Rectal smooth muscle tissue (tissue), 1 donor: ENCODE results near the gene SMURF2.
"Not testable (repeated sequence)": the region's sequence is repeated elsewhere in the genome, so short reads cannot be mapped to it uniquely, and the experiment has no call there.

ENCODE experiments used
- H3K27ac ChIP-seq: one replicate; pipeline ENCODE4 v1.7.0; 2013; ENCODE audit warnings: low read depth, low read length, inconsistent platforms
- H3K27me3 ChIP-seq: one replicate; pipeline ENCODE4 v1.7.0; 2013; ENCODE audit warnings: low read length; ENCODE audit not compliant: control insufficient read depth, insufficient read depth
- H3K36me3 ChIP-seq: one replicate; pipeline ENCODE4 v1.7.0; 2013; ENCODE audit warnings: low read length; ENCODE audit not compliant: control insufficient read depth, insufficient read depth
- H3K4me1 ChIP-seq: one replicate; pipeline ENCODE4 v1.7.0; 2013; ENCODE audit warnings: low read length; ENCODE audit not compliant: control insufficient read depth, insufficient read depth
- H3K4me3 ChIP-seq: one replicate; pipeline ENCODE4 v1.7.0; 2013; ENCODE audit warnings: low read length
- H3K9ac ChIP-seq: one replicate; pipeline ENCODE4 v1.7.0; 2013; ENCODE audit warnings: low read length

The SMURF2 gene

DNA sequence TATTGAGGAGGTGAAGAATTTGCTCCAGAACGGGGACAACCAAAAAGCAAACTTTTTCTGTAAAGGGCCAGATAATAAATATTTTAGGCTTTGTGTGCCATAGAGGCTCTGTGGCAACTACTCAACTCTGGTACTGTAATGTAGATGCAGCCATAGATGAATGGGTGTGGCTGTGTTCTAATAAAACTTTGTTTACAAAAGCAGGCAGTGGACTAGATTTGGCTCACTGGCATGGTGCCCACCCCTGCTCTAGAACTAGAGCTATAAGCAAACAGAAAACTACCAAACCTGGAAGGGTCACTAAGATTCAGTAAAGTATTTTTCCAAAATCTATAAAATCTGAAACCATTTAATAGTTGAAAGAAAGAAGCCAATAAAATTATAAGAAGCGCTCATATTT is 24.6 kb upstream of the SMURF2 start:
- Histone ChIP-seq H3K4me1 (no peaks in the 10 kb centered on the region), H3K36me3 (no peaks in the 10 kb centered on the region), H3K9ac (no peak overlapping the region), H3K27ac (no peak overlapping the region), H3K4me3 (no peak overlapping the region), H3K27me3 (no peaks in the 10 kb centered on the region)

DNA sequence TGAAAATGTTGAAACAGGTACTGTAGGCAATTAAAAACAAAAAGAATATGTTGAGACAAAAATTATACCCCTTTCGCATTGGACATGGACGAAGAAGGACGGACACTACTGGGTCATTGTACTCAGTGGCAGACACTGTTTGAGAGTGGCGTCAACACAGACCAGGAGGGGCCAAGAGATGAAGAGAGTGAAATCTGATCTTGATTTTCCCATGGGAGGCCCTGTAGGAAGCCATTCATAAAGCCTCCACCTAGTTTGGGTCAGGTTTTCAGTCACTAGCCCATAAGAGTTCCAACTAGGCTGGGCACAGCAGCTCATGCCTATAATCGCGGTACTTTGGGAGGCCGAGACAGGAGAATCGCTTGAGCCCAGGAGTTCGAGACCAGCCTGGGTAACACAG is 23.6 kb upstream of the SMURF2 start:
- no peaks in the 10 kb centered on the region for H3K27me3 ChIP-seq
- H3K27ac ChIP-seq = no peak overlapping the region
- H3K4me3 ChIP-seq = no peak overlapping the region
- no peaks in the 10 kb centered on the region for H3K4me1 ChIP-seq
- H3K9ac ChIP-seq = no peak overlapping the region
- H3K36me3 ChIP-seq = no peaks in the 10 kb centered on the region

DNA sequence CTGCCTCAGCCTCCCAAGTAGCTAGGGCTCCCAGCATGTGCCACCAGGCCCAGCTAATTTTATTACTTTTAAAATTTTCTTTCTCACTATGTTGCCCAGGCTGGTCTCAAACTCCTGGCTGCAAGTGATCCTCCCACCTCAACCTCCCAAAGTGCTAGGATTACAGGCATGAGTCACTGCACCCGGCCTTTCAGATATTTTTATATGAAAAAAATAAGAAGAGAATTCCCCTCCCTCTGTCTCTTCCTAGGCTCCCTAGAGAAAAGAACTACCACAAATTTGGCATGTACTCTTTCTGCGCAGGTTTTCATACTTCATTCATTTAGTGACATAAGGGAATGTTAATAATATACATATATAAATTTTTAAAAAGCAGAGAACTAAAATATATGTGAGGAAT is 21.7 kb upstream of the SMURF2 start:
- H3K4me1 ChIP-seq = no peaks in the 10 kb centered on the region
- no peak overlapping the region for H3K4me3 ChIP-seq
- H3K9ac ChIP-seq = no peak overlapping the region
- H3K27ac ChIP-seq = no peak overlapping the region
- no peaks in the 10 kb centered on the region for H3K36me3 ChIP-seq
- no peaks in the 10 kb centered on the region for H3K27me3 ChIP-seq

DNA sequence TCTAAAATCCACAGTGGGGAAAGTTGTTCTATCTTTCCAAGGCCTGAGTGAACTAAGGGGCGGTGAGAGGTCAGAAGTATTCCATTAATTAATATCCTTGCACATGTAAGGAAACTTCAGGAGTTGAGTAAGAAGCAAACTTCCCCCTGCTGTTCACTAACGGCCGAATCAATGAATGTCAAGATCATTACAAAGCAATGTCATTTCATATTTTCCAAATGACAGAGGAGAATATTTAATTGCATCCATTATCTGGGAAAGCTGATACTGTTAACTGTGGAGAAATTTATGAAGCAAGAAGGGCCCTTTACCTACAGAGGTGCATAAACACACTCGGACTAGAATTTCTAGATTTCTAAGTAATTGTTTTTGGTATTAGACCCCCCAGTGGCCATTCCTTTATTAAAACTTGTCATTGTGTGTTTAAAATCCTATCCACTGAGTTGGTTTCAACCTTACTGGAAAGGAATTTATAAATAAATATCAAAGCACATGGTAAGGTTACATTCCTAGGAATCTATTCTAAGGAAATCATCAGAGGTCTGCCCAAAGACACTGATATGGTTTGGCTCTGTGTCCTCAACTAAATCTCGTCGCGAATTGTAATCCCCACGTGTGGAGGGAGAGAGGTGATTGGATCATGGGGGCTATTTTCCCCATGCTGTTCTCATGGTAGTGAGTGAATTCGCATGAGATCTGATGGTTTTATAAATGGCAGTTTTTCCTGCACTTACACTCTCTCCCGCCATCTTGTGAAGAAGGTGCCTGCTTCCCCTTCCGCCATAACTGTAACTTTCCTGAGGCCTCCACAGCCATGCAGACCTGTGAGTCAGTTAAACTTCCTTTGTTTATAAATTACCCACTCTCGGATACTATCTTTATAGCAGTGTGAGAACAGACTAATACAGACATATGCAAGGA is 20.4 kb upstream of the SMURF2 start:
- Histone ChIP-seq H3K27ac (no peak overlapping the region), H3K36me3 (no peaks in the 10 kb centered on the region), H3K4me1 (no peaks in the 10 kb centered on the region), H3K9ac (no peak overlapping the region), H3K27me3 (no peaks in the 10 kb centered on the region), H3K4me3 (no peak overlapping the region)

DNA sequence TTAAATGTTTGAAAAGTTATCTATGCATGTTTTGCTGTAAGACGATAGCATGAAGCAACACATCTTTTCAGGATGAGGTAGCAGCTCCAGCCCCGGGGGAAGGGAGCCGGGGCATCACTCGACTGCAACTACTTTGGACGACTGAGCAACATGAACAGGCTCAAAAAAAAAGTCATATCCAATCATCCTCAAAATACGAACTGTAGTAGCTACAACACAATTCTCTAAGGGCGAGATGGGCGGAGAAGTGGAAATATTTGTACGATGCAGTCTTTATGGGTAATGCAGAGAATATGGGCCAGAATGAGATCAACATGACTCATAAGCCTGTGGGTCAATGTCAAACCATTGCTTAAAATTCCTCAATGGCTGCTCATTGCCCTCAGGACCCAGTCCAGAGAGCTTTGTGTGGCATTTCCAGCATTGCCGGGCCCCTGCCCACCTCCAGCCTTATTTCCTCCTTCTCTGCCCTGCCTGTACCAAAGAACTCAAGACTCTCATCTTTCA is 17.7 kb upstream of the SMURF2 start:
- Histone ChIP-seq H3K27ac (no peak overlapping the region), H3K36me3 (no peaks in the 10 kb centered on the region), H3K4me1 (no peaks in the 10 kb centered on the region), H3K9ac (no peak overlapping the region), H3K27me3 (no peaks in the 10 kb centered on the region), H3K4me3 (no peak overlapping the region)

DNA sequence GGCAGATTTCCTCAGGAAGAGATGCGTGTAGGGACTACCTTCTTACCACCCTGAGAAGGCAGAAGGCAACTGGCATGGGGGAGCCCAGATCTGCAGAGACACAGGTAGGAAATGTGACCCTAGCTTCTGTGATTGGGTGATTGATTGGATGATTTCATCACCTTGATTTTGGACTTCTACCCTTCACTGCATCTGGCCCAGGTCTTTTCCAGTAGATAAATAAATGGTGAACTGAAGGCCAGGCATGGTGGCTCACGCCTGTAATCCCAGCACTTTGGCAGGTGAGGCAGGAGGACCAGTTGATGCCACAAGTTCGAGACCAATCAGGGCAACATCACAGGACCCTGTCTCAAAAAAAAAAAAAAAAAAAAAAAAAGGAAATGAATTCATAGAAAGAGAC is 14.7 kb upstream of the SMURF2 start:
- no peaks in the 10 kb centered on the region for H3K36me3 ChIP-seq
- H3K4me3 ChIP-seq = no peak overlapping the region
- no peak overlapping the region for H3K9ac ChIP-seq
- H3K4me1 ChIP-seq = no peaks in the 10 kb centered on the region
- H3K27me3 ChIP-seq = no peaks in the 10 kb centered on the region
- no peak overlapping the region for H3K27ac ChIP-seq

DNA sequence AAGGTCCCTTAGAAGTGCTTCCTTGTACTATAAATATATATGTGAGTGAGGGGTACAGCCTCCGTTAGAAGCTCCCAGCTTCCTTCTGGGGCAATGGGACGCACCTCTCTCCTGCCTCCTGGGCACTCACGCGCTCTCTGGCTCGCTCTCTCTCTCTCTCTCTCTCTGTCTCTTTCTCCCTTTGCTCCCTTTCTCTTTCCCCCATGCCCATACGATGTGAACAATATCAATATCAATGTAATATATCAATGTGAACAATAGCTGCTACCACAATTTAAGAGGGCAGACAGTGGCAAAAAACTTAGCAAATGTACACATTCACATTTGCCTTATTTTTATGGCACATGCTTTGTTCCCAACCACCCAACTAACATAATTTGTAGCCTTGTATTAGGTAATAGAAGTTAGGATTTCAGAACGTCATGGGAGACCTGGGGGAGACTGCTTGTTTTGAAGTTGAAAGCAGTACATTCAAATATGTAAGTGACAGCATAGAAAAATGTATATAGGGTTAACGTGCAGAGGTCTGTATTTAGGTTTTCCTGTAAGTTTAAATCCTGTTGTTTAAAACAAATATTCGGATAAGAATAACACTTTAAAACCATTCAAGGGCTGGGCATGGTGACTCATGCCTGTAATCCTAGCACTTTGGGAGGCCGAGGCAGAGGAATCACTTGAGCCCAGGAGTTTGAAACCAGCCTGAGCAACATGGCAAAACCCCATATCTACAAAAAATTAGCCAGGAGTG is 8.9 kb upstream of the SMURF2 start:
- H3K27me3 ChIP-seq, H3K4me3 ChIP-seq, H3K36me3 ChIP-seq, H3K4me1 ChIP-seq, H3K9ac ChIP-seq, H3K27ac ChIP-seq: not testable (repeated sequence)

DNA sequence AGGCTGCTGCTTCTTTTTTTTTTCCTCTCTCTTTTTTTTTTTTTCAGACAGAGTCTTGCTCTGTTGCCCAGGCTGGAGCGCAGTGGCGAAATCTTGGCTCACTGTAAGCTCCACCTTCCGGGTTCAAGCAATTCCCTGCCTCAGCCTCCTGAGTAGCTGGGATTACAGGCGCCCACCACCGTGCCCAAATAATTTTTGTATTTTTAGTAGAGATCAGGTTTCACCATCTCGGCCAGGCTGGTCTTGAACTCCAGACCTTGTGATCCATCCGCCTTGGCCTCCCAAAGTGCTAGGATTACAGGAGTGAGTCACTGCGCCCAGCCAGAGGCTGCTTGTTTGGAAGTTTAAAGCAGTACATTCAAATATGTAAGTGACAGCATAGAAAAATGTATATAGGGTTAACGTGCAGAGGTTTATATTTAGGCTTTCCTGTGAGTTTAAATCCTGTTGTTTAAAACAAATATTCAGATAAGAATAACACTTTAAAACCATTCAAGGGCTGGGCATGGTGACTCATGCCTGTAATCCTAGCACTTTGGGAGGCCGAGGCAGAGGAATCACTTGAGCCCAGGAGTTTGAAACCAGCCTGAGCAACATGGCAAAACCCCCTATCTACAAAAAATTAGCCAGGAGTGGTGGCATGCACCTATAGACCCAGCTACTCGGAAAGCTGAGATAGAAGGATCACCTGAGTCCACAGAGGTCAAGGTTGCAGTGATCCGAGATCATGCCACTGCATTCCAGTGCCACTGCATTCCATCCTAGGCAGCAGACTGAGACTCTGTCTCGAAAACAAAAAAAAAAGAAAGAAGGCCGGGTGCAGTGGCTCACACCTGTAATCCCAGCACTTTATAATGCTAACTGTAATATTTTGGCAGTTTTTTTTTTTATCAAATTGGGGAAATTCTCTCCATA is 6.0 kb upstream of the SMURF2 start:
- not testable (repeated sequence) for H3K27me3 ChIP-seq, H3K4me3 ChIP-seq, H3K4me1 ChIP-seq

DNA sequence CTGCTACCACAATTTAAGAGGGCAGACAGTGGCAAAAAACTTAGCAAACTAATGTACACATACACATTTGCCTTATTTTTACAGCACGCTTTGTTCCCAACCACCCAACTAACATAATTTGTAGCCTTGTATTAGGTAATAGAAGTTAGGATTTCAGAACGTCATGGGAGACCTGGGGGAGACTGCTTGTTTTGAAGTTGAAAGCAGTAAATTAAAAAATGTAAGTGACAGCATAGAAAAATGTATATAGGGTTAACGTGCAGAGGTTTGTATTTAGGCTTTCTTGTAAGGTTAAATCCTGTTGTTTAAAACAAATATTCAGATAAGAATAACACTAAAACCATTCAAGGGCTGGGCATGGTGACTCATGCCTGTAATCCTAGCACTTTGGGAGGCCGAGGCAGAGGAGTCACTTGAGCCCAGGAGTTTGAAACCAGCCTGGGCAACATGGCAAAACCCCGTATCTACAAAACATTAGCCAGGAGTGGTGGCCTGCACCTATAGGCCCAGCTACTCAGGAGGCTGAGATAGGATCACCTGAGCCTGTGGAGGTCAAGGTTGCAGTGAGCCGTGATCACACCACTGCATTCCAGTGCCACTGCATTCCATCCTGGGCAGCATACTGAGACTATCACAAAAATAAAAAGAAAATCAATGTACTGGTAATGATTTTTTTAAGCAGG is 2.3 kb upstream of the SMURF2 start:
- H3K4me1 ChIP-seq, H3K4me3 ChIP-seq, H3K9ac ChIP-seq, H3K36me3 ChIP-seq, H3K27me3 ChIP-seq, H3K27ac ChIP-seq: not testable (repeated sequence)

More for the DNA sequence above, 6.0 kb upstream of the SMURF2 start:
- H3K27ac ChIP-seq, H3K9ac ChIP-seq, H3K36me3 ChIP-seq: not testable (repeated sequence)

DNA sequence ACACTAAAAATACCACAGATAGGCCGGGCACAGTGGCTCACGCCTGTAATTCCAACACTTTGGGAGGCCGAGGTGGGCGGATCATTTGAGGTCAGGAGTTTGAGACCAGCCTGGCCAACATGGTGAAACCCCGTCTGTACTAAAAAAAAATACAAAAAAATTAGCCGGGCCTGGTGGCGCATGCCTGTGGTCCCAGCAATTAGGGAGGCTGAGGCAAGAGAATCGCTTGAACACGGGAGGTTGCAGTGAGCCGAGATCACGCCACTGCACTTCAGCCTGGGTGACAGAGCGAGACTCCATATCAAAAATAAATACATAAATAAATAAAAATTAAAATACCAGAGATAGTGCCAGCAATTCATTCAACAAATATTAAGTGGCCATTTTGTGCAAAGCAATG is 1.7 kb upstream of the SMURF2 start:
- not testable (repeated sequence) for H3K4me3 ChIP-seq, H3K36me3 ChIP-seq, H3K9ac ChIP-seq, H3K4me1 ChIP-seq, H3K27ac ChIP-seq, H3K27me3 ChIP-seq

DNA sequence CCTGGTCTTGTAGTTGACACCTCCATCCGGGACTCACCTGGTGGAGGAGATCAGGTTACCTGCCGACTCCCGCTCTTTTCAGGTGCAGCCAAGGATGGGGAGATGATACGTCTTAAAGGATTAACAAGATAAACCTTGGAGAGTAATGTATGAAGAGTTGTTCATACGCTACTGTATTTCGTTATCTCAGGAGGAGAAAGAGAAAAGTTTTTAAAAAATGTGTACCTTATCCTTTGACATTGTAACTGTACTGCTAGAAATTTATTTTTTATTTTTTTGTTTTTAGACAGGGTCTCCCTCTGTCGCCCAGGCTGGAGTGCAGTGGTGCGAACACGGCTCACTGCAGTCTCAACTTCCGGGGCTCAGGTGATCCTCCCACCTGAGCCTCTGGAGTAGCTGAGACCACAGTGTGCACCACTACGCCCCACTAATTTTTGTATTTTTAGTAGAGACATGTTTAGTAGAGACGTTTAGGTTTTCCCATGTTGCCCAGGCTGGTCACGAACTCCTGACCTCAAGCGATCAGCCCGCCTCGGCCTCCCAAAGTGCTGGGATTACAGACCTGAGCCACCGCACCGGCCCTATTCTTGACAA is 764 bp upstream of the SMURF2 start:
- H3K27me3 ChIP-seq = no peaks in the 10 kb centered on the region
- no peak overlapping the region for H3K27ac ChIP-seq
- H3K9ac ChIP-seq = no peak overlapping the region
- H3K4me3 ChIP-seq = peak overlapping the region; percentile 59
- peaks cover 2% of the 10 kb centered on the region for H3K4me1 ChIP-seq
- no peaks in the 10 kb centered on the region for H3K36me3 ChIP-seq
